ENCODE measurements around the gene RPL7A.

GRCh38 chr9:133374612-133375115 lies 26.6 kb downstream of the RPL7A start:
- TF ChIP-seq, protein P1, sequence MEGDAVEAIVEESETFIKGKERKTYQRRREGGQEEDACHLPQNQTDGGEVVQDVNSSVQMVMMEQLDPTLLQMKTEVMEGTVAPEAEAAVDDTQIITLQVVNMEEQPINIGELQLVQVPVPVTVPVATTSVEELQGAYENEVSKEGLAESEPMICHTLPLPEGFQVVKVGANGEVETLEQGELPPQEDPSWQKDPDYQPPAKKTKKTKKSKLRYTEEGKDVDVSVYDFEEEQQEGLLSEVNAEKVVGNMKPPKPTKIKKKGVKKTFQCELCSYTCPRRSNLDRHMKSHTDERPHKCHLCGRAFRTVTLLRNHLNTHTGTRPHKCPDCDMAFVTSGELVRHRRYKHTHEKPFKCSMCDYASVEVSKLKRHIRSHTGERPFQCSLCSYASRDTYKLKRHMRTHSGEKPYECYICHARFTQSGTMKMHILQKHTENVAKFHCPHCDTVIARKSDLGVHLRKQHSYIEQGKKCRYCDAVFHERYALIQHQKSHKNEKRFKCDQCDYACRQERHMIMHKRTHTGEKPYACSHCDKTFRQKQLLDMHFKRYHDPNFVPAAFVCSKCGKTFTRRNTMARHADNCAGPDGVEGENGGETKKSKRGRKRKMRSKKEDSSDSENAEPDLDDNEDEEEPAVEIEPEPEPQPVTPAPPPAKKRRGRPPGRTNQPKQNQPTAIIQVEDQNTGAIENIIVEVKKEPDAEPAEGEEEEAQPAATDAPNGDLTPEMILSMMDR (IDR thresholded peaks at IDR 0.05 in 4 of 5, conservative IDR thresholded peaks at IDR 0.05 in 1 of 5), result no peak
- no peak for TF ChIP-seq POLR2A (IDR thresholded peaks at IDR 0.05)
